Neutrophil (primary cell): Measurements from ENCODE around the gene PGC.

Experiments
- H3K27ac ChIP-seq: fragments of 200-600 bp; sonication (generic); 2 replicates; pipeline ENCODE4 v1.5.1; 2016; ENCODE audit warnings: mild to moderate bottlenecking, moderate library complexity
- H3K27me3 ChIP-seq: fragments of 200-600 bp; sonication (generic); 2 replicates; pipeline ENCODE4 v1.6.0; 2016; ENCODE audit warnings: mild to moderate bottlenecking
- H3K36me3 ChIP-seq: fragments of 200-600 bp; sonication (generic); 2 replicates; pipeline ENCODE4 v1.5.1; 2017
- H3K4me1 ChIP-seq, 2 experiments: fragments of 200-600 bp in 1 of 2; sonication (generic) in 1 of 2; 1 replicate in 1 of 2; 2 replicates in 1 of 2; pipeline versions ENCODE4 v1.5.1 to v1.6.1; 2013 to 2016; ENCODE audit warnings: low read depth in 1 of 2, low read length in 1 of 2, mild to moderate bottlenecking in 1 of 2, moderate library complexity in 1 of 2; ENCODE audit not compliant: control insufficient read depth in 1 of 2, insufficient read depth in 1 of 2
- H3K4me3 ChIP-seq, 2 experiments: fragments of 200-600 bp in 1 of 2; sonication (generic) in 1 of 2; 1 replicate in 1 of 2; 2 replicates in 1 of 2; pipeline ENCODE4 v1.5.1; 2013 to 2016; ENCODE audit warnings: low read depth in 1 of 2, low read length in 1 of 2, mild to moderate bottlenecking in 1 of 2, moderate library complexity in 1 of 2
- H3K9me3 ChIP-seq: fragments of 200-600 bp; sonication (generic); 2 replicates; pipeline ENCODE4 v1.5.1; 2016
- TF ChIP-seq, protein P1 (sequence below): fragments of 200-600 bp; sonication (generic); IDR thresholded peaks from 2 replicates; pipeline ENCODE4 v1.5.1; 2016; ENCODE audit warnings: antibody characterized with exemption

Gene PGC

DNA sequence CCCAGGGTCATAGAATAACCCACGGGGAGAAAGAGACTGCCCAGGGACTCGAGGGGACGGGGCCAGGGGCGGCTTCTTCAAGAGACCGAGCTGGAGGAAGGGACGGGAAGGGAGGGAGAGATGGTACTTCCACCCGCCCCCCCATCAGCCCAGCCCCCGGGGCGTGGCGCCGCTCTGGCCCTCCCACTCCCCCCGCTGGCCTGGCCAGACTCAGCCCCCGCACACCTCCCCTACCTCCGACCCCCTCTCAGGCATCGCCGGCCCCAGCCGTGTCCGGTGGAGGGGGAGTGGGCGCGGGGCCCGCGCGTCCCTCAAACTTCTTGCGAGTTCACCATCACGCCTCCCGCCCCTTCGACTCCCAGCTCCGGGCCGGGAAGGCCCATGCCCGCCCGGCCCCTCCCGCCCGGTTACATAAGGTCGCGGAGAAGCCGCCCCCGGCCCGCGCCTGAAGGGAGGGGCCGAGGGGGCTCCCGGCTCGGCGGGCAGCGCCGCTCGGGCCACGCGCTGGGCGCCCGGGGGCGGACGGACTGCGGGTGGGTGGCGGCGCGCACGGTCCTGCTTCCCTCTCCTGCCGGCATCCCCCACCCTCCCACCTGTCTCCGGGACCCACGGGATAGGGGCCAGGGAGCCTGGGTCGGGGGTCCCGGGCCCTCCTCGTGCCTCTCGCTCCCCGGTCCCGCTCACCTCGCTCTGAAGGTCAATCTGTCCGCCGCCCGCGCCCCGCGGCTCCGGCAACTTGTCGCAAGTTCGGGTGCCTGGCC, 12.4 kb downstream of the PGC start:
- TF ChIP-seq, protein P1, sequence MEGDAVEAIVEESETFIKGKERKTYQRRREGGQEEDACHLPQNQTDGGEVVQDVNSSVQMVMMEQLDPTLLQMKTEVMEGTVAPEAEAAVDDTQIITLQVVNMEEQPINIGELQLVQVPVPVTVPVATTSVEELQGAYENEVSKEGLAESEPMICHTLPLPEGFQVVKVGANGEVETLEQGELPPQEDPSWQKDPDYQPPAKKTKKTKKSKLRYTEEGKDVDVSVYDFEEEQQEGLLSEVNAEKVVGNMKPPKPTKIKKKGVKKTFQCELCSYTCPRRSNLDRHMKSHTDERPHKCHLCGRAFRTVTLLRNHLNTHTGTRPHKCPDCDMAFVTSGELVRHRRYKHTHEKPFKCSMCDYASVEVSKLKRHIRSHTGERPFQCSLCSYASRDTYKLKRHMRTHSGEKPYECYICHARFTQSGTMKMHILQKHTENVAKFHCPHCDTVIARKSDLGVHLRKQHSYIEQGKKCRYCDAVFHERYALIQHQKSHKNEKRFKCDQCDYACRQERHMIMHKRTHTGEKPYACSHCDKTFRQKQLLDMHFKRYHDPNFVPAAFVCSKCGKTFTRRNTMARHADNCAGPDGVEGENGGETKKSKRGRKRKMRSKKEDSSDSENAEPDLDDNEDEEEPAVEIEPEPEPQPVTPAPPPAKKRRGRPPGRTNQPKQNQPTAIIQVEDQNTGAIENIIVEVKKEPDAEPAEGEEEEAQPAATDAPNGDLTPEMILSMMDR: no peak
- Histone ChIP-seq H3K27ac (peak overlapping the region; percentile 97), H3K4me3 (peak overlapping the region; percentile 82 to 89), H3K36me3 (peaks cover 13% of the 10 kb centered on the region), H3K4me1 (peaks cover 30 to 40% of the 10 kb centered on the region in 2 experiments), H3K9me3 (no peaks in the 10 kb centered on the region), H3K27me3 (no peaks in the 10 kb centered on the region)

DNA sequence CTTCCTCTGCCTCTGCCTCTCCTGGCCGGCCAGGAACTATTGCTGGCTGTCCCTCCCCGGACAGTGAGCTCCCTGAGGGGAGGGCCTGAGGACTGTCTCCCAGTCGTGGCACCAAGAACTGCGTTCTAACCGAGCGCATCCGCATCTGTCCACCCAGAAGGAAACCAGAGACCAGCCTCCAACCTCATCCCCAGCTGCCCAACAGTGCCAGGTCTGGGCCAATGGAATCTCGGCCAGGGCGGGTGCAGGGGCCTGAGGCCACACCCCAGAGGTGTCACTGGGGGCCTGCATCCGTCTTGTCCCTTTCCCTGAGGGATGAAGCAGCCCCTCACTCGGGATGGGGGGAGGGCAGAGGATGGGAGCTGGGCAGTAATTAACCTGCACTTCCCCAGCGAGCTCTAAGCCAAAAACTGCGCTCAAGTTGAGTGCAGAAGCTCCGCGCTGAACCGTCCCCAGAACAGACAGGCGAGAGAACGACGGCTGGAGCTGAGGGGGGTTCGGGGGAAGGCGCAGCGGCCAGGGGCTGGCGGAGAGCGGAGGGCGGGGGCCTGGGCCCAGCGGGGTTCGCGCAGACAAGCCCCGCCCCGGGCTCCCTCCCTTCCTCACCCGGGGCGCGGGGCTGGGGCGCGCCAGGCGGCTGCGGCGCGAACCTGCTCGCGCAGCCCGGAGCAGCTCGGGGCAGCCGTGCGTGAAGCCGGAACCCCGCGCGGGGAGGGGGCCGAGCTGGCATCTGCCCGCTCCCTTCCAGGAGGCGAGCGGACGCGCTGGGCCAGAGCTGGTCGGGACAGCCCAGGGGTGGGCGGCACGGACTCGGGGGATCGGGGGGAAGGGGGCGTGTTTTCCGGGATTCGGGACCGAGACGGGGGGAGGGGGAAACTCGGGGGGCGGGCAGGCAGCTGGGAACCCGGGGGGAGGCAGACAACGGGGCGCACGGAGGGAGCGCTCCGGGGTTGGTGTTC, 13.2 kb downstream of the PGC start:
- Histone ChIP-seq H3K4me3 (peak overlapping the region; percentile 82 to 89), H3K4me1 (peaks cover 34 to 42% of the 10 kb centered on the region in 2 experiments), H3K9me3 (no peaks in the 10 kb centered on the region)

DNA sequence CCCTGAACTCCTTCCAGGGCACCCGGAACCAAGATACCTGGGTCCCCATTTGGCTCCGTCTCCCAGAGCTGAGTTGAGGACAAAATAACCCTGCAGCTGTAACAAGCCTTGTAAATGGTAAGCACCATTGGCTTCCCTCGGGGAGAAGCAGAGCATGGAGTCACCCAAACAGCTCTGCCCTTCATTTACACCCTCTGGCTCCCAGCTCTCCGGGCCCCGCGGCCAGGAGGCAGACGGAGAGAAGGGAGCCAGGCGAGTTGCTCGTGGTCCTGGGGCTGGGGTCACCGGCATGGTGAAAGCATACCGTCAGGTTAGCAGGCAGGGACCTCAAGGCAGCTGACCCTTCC, 13.9 kb downstream of the PGC start:
- TF ChIP-seq, protein P1: no peak
- Histone ChIP-seq H3K9me3 (no peaks in the 10 kb centered on the region), H3K4me1 (peaks cover 40 to 49% of the 10 kb centered on the region in 2 experiments), H3K4me3 (peak overlapping the region; percentile 82 to 89), H3K36me3 (peaks cover 16% of the 10 kb centered on the region), H3K27me3 (no peaks in the 10 kb centered on the region), H3K27ac (peak overlapping the region; percentile 97)

More for the DNA sequence above, 13.2 kb downstream of the PGC start:
- TF ChIP-seq, protein P1: peak; percentile 63
- peaks cover 13% of the 10 kb centered on the region for H3K36me3 ChIP-seq
- H3K27ac ChIP-seq: peak overlapping the region; percentile 97
- no peaks in the 10 kb centered on the region for H3K27me3 ChIP-seq

DNA sequence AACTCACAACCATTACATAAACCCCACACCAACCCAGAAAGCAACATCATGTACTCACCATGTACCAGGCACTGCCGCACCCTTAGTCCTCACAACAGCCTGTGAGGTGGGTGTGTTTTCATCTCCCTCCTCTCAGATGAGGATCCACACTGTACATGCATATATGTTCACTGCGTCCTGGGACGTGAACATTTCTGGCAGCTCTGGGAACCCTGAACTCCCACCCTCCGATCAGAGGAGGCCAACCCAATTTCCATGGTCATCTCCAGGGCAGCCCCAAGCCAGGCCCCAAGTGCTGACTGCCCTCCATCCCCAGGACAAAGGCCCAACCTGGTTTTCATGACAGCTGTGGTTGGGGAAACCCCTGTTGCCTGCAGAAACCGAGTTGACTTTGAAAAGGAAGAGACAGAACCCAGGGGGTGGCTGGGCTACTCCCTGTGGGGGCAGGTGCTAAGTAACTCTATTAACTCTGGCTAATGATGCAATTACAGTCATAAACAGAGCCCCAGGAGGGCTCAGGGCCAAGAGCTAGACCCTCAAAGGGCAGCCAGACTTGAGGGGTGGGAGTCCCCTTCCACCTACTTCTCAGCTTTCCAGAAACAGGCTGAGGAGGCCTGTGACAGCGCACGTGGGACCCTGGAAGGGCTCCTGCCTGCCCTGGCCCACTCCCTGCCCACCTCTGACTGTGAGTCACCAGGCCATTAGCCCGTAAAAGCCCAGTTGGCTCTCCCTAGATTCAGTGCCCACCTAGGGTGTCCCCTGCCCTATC, 14.4 kb downstream of the PGC start:
- Histone ChIP-seq H3K9me3 (no peaks in the 10 kb centered on the region), H3K4me3 (peak overlapping the region; percentile 82 to 89), H3K36me3 (peaks cover 19% of the 10 kb centered on the region), H3K4me1 (peaks cover 45 to 54% of the 10 kb centered on the region in 2 experiments), H3K27me3 (no peaks in the 10 kb centered on the region), H3K27ac (peak overlapping the region; percentile 97)
- TF ChIP-seq, protein P1: no peak

DNA sequence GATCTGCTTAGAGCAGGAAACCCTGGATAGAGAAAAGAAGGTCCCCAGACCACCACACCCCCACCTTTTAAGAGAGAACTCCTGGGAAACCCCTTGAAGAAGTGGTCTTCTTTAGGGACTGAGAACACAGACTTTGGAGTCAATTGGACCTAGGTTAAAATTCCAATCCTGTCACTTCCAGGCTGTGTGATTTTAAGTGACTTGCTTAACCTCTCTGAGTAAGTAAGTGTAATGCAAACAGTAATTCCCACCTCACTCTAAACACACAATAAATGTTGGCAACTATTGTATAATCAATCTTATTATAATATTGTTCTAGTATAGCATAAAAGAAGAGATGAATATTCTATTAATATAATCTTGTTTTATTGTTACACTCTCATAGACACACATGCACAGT, 15.0 kb downstream of the PGC start:
- no peaks in the 10 kb centered on the region for H3K27me3 ChIP-seq

More for the DNA sequence above, 15.0 kb downstream of the PGC start:
- Histone ChIP-seq H3K4me1 (peaks cover 51 to 61% of the 10 kb centered on the region in 2 experiments), H3K9me3 (no peaks in the 10 kb centered on the region), H3K4me3 (no peak overlapping the region), H3K27ac (peak overlapping the region; percentile 97), H3K36me3 (peaks cover 19% of the 10 kb centered on the region)
- TF ChIP-seq, protein P1: no peak
